Fibroblast of skin of right quadriceps (primary cell): ENCODE measurements around the gene ZNF384.

Experiments used
- DNase-seq: peaks from one replicate; pipeline ENCODE4 v3.0.0-alpha.2; 2013

Gene ZNF384

GRCh38 chr12:6620137-6620884 is 68.9 kb downstream of the ZNF384 start:
- DNase-seq = peak; percentile 61

- DNase-seq = no peak
Measured at GRCh38 chr12:6618483-6619225, 70.5 kb downstream of the ZNF384 start.
